HG03066 (cell line): ENCODE results near the gene SLC16A2.
"Not testable (repeated sequence)": the region's sequence is repeated elsewhere in the genome, so short reads cannot be mapped to it uniquely, and the experiment has no call there.

Experiments used
- ATAC-seq: cut with Tn5 transposase; IDR thresholded peaks from one replicate; pipeline ENCODE4 v1.9.1; 2021; ENCODE audit warnings: low read depth; ENCODE audit not compliant: unreplicated experiment

SLC16A2 gene

DNA sequence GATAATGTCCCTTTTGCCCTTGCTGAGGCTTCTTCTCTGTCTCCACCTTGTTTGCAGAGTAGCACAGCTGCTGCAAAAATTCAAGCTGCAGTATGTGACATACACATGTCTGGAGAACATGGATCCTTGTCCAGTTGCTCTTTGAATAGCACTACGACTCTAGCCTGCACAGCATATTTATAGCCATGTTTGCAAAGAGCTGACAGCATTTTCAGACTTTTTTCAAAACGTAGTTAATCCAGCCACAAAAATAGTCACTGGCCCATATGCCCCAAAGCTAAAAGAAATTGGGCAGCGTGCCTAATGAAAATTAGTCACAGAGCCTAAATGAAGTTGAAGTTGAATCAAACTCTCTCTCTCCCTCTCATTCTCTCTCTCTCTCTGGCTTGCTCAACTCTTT, 17.5 kb downstream of the SLC16A2 start:
- no peak for ATAC-seq

DNA sequence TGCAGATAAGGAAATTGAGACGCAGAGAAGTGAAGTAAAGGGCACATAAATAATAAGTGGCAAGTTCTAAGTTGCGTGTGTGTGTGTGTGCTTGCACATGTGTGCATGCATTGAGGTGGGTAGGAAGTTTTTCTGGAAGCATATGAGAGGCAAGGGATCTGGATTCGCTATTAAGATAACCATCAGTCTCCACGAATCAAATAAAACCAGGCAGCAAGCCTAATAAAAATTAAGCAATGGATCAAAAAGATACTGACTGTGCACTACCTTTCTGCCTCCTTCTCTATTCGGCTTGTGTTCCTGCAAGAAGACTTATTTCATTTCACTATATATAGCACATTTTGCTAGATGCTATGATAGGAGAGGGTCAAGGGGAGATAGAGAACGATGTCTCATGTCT, 23.8 kb downstream of the SLC16A2 start:
- no peak for ATAC-seq

GRCh38 chrX:74446876-74447275, 25.6 kb downstream of the SLC16A2 start:
- no peak for ATAC-seq

- no peak for ATAC-seq
Measured at GRCh38 chrX:74448669-74449068, 27.4 kb downstream of the SLC16A2 start.

DNA sequence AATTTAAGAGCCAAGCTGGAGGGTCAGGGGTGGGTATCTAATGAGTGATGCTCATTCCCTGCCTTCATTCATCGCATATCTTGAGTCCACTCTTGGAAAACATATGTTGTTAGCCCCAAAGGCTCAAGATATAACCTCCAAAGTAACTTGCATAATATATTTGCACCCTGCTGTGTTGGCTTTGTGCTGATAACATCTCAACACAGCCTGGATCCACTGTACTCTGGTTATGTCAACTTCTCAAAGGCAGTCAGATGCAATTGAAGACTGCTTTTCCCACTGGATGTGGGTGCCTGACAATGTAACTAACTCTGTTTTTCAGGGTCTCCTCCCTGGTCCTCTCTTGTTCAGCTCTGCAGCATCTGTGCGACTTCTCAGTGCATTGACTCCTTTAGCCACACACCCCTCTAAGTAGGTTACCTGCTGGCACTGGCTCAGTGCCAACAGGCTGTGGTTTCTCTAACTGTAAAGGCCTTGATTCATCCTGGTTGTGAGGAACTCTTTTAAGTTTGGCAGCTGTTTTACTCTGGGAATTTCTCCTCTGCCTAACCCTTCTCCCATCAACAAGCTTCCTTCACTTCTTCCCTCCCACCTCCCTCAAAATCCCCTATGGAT, 28.1 kb downstream of the SLC16A2 start:
- ATAC-seq, result no peak

GRCh38 chrX:74449937-74450330, 28.6 kb downstream of the SLC16A2 start:
- no peak for ATAC-seq

- ATAC-seq, result no peak
Measured at GRCh38 chrX:74450803-74451449, 29.6 kb downstream of the SLC16A2 start.

DNA sequence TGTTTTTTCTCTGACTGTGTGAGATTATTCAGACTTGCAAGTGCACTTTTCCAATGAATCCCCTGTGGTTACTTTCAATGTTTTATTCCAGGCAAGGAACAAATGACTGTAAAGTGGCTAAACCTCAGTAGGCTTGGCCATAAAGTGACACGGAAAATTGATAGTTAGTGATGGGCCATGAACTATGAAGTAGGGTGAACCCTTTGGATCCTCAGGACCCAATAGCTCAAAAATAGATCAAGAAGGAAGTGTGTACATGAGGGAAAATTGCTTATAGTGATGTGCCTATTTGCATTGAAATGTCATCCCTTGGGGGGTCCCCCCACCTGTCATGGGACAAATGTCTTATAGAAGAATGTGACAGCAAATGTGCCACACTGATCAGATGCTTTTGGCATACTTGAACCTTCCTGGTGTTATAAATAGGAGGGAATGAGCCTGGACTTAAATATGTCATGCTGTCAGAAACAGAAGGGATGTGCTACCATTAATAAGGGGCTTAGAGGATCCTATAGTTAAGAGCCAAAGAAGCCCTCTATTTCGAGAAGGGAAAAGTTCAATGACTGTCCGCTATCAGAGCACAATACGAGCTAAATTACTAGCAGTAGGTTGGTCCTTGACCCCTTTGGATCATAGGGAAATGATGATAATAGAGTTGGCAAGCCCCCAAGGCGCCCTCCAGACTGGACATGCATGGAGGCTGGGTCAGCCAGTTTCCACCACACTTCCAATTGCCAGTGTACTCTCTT, 30.3 kb downstream of the SLC16A2 start:
- ATAC-seq, result no peak

GRCh38 chrX:74452199-74452481, 30.8 kb downstream of the SLC16A2 start:
- ATAC-seq, result no peak

DNA sequence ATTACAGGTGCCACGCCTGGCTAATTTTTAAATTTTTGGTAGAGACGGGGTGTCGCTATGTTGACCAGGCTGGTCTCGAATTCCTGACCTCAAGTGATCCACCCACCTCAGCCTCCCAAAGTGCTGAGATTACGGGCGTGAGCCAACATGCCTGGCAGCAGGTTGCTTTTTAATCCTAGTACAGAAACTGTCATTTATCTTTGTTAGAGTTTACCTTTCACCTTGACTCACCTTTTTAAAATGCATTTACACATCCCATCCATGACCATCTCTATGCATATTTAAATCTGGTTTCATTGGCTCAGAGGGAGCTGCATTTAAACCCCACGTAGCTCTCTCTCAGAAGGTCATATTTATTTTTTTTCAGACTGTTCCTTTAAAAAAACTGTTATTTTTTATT, 31.9 kb downstream of the SLC16A2 start:
- no peak for ATAC-seq

DNA sequence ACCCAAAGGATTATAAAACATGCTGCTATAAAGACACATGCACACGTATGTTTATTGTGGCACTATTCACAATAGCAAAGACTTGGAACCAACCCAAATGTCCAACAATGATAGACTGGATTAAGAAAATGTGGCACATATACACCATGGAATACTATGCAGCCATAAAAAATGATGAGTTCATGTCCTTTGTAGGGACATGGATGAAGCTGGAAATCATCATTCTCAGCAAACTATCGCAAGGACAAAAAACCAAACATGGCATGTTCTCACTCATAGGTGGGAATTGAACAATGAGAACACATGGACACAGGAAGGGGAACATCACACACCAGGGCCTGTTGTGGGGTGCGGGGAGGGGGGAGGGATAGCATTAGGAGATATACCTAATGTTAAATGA, 32.9 kb downstream of the SLC16A2 start:
- not testable (repeated sequence) for ATAC-seq

DNA sequence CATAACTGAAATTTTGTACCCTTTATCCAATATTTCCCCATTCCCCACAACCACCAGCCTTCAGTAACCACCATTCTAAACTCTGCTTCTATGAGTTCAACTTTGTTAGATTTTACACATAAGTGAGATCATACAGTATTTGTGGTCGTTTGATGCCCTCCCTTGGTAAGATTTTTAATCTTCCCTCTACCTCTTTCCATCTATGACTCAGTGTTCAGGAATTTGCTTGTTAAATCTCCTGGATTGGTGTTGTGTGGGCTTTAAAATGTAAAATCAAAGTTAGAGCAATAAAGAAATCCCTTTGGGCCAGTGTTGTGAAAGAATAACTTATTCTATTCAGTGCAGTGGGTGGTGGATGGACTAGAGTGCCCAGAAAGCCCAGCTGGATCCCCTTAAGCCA, 37.4 kb downstream of the SLC16A2 start:
- no peak for ATAC-seq

GRCh38 chrX:74461384-74461783, 40.1 kb downstream of the SLC16A2 start:
- no peak for ATAC-seq

- ATAC-seq, result no peak
Measured at GRCh38 chrX:74464722-74465121, 43.4 kb downstream of the SLC16A2 start.

- no peak for ATAC-seq
Measured at GRCh38 chrX:74465424-74465823, 44.1 kb downstream of the SLC16A2 start.

DNA sequence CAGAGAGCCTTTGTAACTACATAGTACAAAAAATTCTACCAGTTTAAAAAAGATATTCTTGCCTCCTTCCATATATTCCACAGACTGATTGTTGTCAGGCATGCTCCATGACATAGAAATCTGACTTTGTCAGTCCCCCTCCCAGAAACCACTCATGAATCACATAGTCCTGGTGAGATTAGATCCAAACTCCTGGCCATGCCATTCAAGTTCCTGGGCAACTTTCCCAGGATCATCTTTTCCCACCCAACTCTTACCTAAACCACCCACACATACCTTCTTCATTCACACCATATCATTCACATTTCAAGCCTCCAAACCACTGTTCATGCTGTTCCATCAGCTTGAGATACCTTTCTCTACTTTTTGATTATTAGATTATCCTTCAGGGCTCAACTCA, 46.4 kb downstream of the SLC16A2 start:
- no peak for ATAC-seq

GRCh38 chrX:74473116-74473515, 51.8 kb downstream of the SLC16A2 start:
- ATAC-seq, result not testable (repeated sequence)

- no peak for ATAC-seq
Measured at GRCh38 chrX:74490247-74490646, 69.0 kb downstream of the SLC16A2 start.

DNA sequence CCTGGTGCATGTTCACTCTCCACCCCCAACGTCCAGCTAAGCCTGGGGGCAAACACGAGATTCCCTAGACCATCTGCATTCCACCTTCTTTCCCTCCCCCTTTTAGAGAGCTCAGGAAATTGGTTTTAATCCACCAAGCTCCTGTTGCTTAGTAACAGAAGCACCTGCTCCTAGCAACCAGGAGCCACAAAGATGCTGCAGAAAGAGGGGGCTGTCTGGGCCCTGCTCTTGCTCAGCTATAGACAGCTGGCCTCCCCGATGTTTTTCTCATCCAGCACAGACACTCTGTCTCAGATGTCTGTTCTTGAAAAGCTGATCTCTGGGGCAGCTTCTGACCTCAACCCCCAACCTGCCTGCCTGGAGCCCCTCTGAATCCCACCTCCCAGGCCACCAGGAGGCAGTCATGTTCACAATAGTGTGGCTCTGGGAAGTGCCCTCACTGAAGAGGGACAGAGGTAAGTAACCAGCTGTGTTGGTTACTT, 71.5 kb downstream of the SLC16A2 start:
- no peak for ATAC-seq

GRCh38 chrX:74493806-74494205, 72.5 kb downstream of the SLC16A2 start:
- no peak for ATAC-seq

DNA sequence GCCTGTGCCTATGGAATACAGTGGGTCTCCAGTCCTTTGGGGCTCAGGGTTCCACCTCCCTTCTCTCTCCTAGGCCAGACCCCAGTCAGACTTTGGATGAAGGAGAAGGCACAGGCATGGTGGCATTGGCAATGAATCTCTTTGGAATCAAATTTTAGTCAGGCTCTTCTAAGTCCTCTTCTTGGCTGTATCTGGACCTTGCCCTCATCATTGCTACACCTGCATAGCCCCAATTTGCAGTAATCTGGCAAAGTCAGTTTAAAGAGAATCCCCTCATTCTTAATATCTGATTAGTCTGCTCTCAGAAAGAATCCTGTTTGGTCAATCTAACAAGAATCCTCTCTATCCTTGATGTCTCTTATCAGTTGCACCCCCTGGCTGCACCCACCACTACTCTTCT, 77.6 kb downstream of the SLC16A2 start:
- no peak for ATAC-seq

DNA sequence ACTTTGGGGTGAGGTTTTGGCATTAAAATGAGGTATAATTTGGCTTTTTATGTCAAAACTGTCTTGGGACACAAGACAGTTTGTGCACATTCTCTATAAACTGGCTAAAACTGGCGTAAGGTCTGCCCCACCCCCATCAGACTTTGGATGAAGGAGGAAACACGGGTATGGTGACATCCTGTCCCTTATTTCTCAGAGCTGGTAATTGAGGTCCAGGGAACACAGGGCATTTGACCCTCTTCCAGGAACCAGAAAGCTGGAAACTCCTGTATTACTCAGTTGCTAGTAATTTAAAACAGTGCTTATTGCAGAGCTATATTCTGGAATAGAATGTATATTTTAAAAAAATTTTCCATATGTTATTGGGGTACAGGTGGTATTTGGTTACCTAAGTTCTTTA, 78.8 kb downstream of the SLC16A2 start:
- no peak for ATAC-seq
